Activated B cell treated with CpG ODN at 0.5 μM for 24 hours (primary cell): ENCODE results near the gene SLC26A5. TPM values are rescaled to one million over a fixed set of nuclear protein-coding genes. Genes with fewer than 3 reads are reported as not detected.

Experiments used
- ATAC-seq: fragments of 200-7000 bp; cut with Tn5 transposase; one replicate; pipeline ENCODE4 v1.10.0; 2021; ENCODE audit warnings: low read depth, mild to moderate bottlenecking, moderate library complexity
- CTCF ChIA-PET: fragments of 350-600 bp; sonication (Branson Sonifier 250); formaldehyde crosslinking; loops from one replicate; lab custom pipeline; 2021; ENCODE audit warnings: antibody characterized with exemption; lab: Charles Lee
- POLR2A ChIA-PET: fragments of 350-600 bp; sonication (Branson Sonifier 250); formaldehyde crosslinking; loops from one replicate; lab custom pipeline; 2021; ENCODE audit warnings: antibody characterized with exemption; lab: Charles Lee
- DNase-seq: peaks from one replicate; pipeline ENCODE4 v3.0.0; 2022
- H3K27ac Mint-ChIP-seq: one replicate; pipeline ENCODE4 v1.8.0; 2020; ENCODE audit warnings: mixed read lengths
- H3K27me3 Mint-ChIP-seq: one replicate; pipeline ENCODE4 v1.8.0; 2021; ENCODE audit warnings: mixed read lengths
- H3K36me3 Mint-ChIP-seq: one replicate; pipeline ENCODE4 v1.8.0; 2021; ENCODE audit warnings: low read depth, mixed read lengths
- H3K4me1 Mint-ChIP-seq: one replicate; pipeline ENCODE4 v1.8.0; 2021; ENCODE audit warnings: mixed read lengths
- H3K4me3 Mint-ChIP-seq: one replicate; pipeline ENCODE4 v1.8.0; 2020; ENCODE audit warnings: mild to moderate bottlenecking, mixed read lengths
- H3K9me3 Mint-ChIP-seq: one replicate; pipeline ENCODE4 v1.8.0; 2020; ENCODE audit warnings: mixed read lengths
- intact Hi-C: fragments of 100-400 bp; cut with micrococcal nuclease; formaldehyde crosslinking; loops from one replicate; pipeline ENCODE4 v1.15.1; 2024
- total RNA-seq: library from RNA; stranded (reverse); gene quantifications from 2 replicates; pipeline ENCODE4 v1.2.3, GENCODE V29; 2022
- TF ChIP-seq, protein P1 (sequence below): fragments of 200-600 bp; IDR thresholded peaks from one replicate; pipeline ENCODE4 v1.8.0; 2022; ENCODE audit warnings: antibody characterized with exemption, mild to moderate bottlenecking

Gene SLC26A5
- total RNA-seq, 1 donor from 2014 or later: not detected

DNA sequence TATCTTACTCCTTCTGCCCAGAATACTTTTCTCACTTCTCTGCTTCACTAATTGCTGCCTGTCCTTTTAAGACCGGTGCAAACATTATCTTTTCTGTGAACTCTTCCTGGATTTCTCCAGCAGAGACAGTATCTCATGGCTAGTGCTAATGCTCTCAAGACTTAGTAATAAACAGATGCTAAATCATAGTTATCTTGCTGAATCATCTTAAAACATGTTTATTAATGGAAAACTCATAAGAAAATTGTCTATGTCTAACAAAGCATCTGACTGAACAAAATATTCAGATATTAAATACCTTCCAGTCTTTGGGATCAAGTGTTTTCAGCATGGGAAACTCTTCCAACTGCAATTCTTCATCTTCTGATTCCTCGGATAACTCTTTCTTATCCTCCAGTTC lies 104.5 kb downstream of the SLC26A5 start:
- DNase-seq (no peak), ATAC-seq (no peak)
- H3K9me3 Mint-ChIP-seq: no peaks in the 10 kb centered on the region
- TF ChIP-seq, protein P1, sequence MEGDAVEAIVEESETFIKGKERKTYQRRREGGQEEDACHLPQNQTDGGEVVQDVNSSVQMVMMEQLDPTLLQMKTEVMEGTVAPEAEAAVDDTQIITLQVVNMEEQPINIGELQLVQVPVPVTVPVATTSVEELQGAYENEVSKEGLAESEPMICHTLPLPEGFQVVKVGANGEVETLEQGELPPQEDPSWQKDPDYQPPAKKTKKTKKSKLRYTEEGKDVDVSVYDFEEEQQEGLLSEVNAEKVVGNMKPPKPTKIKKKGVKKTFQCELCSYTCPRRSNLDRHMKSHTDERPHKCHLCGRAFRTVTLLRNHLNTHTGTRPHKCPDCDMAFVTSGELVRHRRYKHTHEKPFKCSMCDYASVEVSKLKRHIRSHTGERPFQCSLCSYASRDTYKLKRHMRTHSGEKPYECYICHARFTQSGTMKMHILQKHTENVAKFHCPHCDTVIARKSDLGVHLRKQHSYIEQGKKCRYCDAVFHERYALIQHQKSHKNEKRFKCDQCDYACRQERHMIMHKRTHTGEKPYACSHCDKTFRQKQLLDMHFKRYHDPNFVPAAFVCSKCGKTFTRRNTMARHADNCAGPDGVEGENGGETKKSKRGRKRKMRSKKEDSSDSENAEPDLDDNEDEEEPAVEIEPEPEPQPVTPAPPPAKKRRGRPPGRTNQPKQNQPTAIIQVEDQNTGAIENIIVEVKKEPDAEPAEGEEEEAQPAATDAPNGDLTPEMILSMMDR: no peak
- ChIA-PET CTCF (no interaction called here), POLR2A (no interaction called here)
- H3K27ac Mint-ChIP-seq: no peak overlapping the region
- peaks cover 55% of the 10 kb centered on the region for H3K36me3 Mint-ChIP-seq
- peaks cover 35% of the 10 kb centered on the region for H3K4me1 Mint-ChIP-seq
- no peak overlapping the region for H3K4me3 Mint-ChIP-seq
- H3K27me3 Mint-ChIP-seq: no peaks in the 10 kb centered on the region
- intact Hi-C loops: loop anchor here (10.0 kb wide), 1 partner anchor 267 kb away; the partner anchor contains the start of genes ARMC10 and FBXL13

DNA sequence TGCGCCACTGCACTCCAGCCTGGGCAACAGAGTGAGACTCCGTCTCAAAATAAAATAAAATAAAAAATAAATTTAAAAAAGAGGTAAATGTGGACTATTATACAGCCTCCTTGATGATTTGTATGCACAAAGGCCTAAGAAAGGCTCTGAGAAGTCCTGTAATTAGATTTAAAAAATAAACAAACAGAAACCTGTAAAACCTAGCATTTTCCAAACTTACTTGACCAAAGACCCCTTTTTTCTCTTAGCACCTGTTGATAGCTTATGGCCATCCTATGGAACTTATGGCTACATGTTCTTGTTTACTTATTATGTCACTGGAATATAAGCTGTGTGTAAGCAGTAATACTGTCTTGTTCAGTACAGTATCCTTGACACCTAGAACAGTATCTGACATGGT lies 107.1 kb downstream of the SLC26A5 start:
- H3K9me3 Mint-ChIP-seq: no peaks in the 10 kb centered on the region
- ChIA-PET POLR2A (interaction anchor here (0.7 kb wide), 1 partner anchor 9 kb away, joined by 3 read pairs; the partner anchor contains the start of gene PSMC2), CTCF (no interaction called here)

DNA sequence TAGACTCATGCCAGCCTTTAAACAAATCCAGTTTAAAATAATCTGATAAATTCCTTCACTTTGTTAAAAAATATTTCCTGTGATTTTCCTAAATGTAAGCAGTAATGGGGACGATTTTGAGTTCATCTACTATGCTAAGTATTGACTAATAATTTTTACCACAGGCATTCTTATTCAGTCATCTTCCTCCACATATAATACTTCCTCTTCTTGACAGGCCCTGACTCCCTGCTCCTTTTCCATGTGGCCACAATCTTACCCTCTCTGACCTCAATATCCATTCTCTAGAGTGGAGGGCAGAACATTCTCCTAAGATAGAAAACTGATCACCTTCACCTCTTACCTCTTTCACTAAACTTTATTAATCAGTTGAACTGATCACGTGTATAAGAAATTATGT lies 109.2 kb downstream of the SLC26A5 start:
- intact Hi-C loops: no loop called here
- TF ChIP-seq, protein P1: no peak
- ATAC-seq (no peak), DNase-seq (no peak)
- Mint-ChIP-seq H3K9me3 (no peaks in the 10 kb centered on the region), H3K27me3 (no peaks in the 10 kb centered on the region), H3K27ac (no peak overlapping the region), H3K36me3 (peaks cover 65% of the 10 kb centered on the region), H3K4me3 (no peak overlapping the region), H3K4me1 (peaks cover 9% of the 10 kb centered on the region)
- ChIA-PET POLR2A (no interaction called here), CTCF (no interaction called here)

More for the DNA sequence above, 107.1 kb downstream of the SLC26A5 start:
- Mint-ChIP-seq H3K4me1 (peaks cover 21% of the 10 kb centered on the region), H3K4me3 (no peak overlapping the region), H3K27me3 (no peaks in the 10 kb centered on the region), H3K36me3 (peaks cover 60% of the 10 kb centered on the region), H3K27ac (no peak overlapping the region)
- DNase-seq: no peak
- intact Hi-C loops: no loop called here
- ATAC-seq: no peak
- TF ChIP-seq, protein P1: no peak

DNA sequence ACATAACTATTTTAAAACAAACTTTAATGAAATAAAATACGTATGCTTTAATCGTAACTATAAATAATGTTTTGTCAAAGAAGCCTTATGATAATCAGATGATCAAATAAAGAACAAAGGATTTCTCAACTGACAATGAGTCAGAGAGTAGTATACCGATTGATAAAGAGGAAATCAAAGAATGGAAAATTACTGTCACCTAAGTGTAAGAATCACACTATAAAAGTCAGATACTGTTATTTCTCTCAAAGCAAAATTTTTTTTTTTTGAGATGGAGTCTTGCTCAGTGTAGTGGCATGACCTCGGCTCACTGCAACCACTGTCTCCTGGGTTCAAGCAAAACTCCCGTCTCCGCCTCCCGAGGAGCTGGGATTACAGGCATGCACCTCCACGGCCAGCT lies 120.3 kb downstream of the SLC26A5 start:
- H3K27me3 Mint-ChIP-seq: no peaks in the 10 kb centered on the region
- H3K4me3 Mint-ChIP-seq: no peak overlapping the region
- no peaks in the 10 kb centered on the region for H3K4me1 Mint-ChIP-seq
- peaks cover 61% of the 10 kb centered on the region for H3K36me3 Mint-ChIP-seq
- H3K9me3 Mint-ChIP-seq: no peaks in the 10 kb centered on the region
- DNase-seq: no peak
- ChIA-PET CTCF (no interaction called here), POLR2A (interaction anchor here (1.4 kb wide), 1 partner anchor 19 kb away, joined by 3 read pairs; no protein-coding TSS in a partner anchor)
- intact Hi-C loops: no loop called here
- TF ChIP-seq, protein P1: no peak
- no peak for ATAC-seq
- no peak overlapping the region for H3K27ac Mint-ChIP-seq

Other genes starting within 250 kb of the SLC26A5 start
- 76.9 and 80.8 TPM in 2 replicates for gene PMPCB, start 148.8 kb downstream of the SLC26A5 start, total RNA-seq
- gene DNAJC2, start 101.4 kb downstream of the SLC26A5 start, total RNA-seq: 45.8 and 49.0 TPM in 2 replicates
- gene PSMC2, start 98.6 kb downstream of the SLC26A5 start, total RNA-seq: 94.3 and 94.8 TPM in 2 replicates